HepG2 (cell line): Measurements from ENCODE around the gene KRT12.

Experiments used
- ELF4 ChIP-seq: sonication (generic); formaldehyde crosslinking; IDR thresholded peaks from 2 replicates; pipeline ENCODE4 v1.5.0; 2020; ENCODE audit warnings: missing genetic modification reagents, mild to moderate bottlenecking, moderate library complexity, borderline replicate concordance
- GABPB1 ChIP-seq: IDR thresholded peaks from 2 replicates; pipeline ENCODE4 v1.6.1; 2016; ENCODE audit warnings: mild to moderate bottlenecking, missing genetic modification reagents, moderate library complexity, missing compliant biosample characterization
- HNRNPH1 ChIP-seq: fragments of 200-400 bp; formaldehyde crosslinking; optimal IDR thresholded peaks from 2 replicates; pipeline ENCODE3; 2017; ENCODE audit warnings: mild to moderate bottlenecking, low read depth, low read length
- POLR2AphosphoS5 ChIP-seq: IDR thresholded peaks from 2 replicates; pipeline ENCODE4 v1.6.1; 2012; ENCODE audit warnings: low read depth, low read length
- TEAD2 ChIP-seq: sonication (generic); formaldehyde crosslinking; IDR thresholded peaks from 2 replicates; pipeline ENCODE4 v1.9.0; 2021; ENCODE audit warnings: missing genetic modification reagents
- ZKSCAN1 ChIP-seq: fragments of 150-350 bp; IDR thresholded peaks from 2 replicates; pipeline ENCODE4 v1.6.1; 2014; ENCODE audit warnings: low read length
- ZNF562 ChIP-seq: sonication (generic); formaldehyde crosslinking; IDR thresholded peaks from 2 replicates; pipeline ENCODE4 v1.8.0; 2022; ENCODE audit warnings: missing genetic modification reagents, borderline replicate concordance
- ZNF639 ChIP-seq: conservative IDR thresholded peaks from 2 replicates; pipeline ENCODE4 v1.6.1; 2018; ENCODE audit warnings: missing genetic modification reagents
- ZNF672 ChIP-seq: sonication (generic); formaldehyde crosslinking; IDR thresholded peaks from 2 replicates; pipeline ENCODE4 v1.8.1; 2022; ENCODE audit warnings: missing genetic modification reagents
- ZNF777 ChIP-seq: sonication (generic); formaldehyde crosslinking; IDR thresholded peaks from 2 replicates; pipeline ENCODE4 v1.4.0; 2020; ENCODE audit warnings: missing genetic modification reagents
- ZZZ3 ChIP-seq: sonication (generic); formaldehyde crosslinking; IDR thresholded peaks from 2 replicates; pipeline ENCODE4 v1.4.0; 2020; ENCODE audit warnings: missing genetic modification reagents, mild to moderate bottlenecking, borderline replicate concordance
- TF ChIP-seq, protein P1 (sequence below): IDR thresholded peaks from 2 replicates; pipeline ENCODE4 v1.6.1; 2012; ENCODE audit warnings: low read length, improper control_type of control experiment
- TF ChIP-seq, protein P2 (sequence below): sonication (generic); formaldehyde crosslinking; IDR thresholded peaks from 2 replicates; pipeline ENCODE4 v1.5.0; 2020; ENCODE audit warnings: mild to moderate bottlenecking, missing genetic modification reagents, moderate library complexity
- TF ChIP-seq, protein P3 (sequence below): sonication (generic); formaldehyde crosslinking; IDR thresholded peaks from 2 replicates; pipeline ENCODE4 v1.4.0; 2020; ENCODE audit warnings: missing genetic modification reagents

DNA sequence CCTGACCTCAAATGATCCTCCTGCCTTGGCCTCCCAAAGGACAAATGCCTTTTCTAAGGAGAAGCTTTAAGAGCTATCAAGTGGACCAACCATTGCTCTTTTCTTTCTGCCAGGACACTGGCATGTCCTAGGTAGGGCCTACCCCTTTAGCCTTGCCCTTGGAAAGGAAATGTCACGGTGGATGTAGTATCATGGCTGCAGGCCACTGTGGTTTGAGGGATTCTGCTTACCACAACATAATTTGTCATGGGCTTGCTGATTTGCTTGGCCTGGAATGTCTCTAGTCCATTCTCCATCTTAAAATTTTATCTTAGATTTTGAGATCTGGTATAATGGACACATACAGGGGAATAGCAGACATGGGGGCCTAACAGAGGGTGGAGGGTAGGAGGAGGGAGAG, 12.0 kb upstream of the KRT12 start:
- no peak for TF ChIP-seq ZZZ3 (CRISPR knock-in tag)
- TF ChIP-seq GABPB1 (CRISPR knock-in tag) = no peak
- TF ChIP-seq, protein P1, sequence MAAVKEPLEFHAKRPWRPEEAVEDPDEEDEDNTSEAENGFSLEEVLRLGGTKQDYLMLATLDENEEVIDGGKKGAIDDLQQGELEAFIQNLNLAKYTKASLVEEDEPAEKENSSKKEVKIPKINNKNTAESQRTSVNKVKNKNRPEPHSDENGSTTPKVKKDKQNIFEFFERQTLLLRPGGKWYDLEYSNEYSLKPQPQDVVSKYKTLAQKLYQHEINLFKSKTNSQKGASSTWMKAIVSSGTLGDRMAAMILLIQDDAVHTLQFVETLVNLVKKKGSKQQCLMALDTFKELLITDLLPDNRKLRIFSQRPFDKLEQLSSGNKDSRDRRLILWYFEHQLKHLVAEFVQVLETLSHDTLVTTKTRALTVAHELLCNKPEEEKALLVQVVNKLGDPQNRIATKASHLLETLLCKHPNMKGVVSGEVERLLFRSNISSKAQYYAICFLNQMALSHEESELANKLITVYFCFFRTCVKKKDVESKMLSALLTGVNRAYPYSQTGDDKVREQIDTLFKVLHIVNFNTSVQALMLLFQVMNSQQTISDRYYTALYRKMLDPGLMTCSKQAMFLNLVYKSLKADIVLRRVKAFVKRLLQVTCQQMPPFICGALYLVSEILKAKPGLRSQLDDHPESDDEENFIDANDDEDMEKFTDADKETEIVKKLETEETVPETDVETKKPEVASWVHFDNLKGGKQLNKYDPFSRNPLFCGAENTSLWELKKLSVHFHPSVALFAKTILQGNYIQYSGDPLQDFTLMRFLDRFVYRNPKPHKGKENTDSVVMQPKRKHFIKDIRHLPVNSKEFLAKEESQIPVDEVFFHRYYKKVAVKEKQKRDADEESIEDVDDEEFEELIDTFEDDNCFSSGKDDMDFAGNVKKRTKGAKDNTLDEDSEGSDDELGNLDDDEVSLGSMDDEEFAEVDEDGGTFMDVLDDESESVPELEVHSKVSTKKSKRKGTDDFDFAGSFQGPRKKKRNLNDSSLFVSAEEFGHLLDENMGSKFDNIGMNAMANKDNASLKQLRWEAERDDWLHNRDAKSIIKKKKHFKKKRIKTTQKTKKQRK = no peak
- no peak for TF ChIP-seq HNRNPH1
- TF ChIP-seq ZKSCAN1 = no peak
- TF ChIP-seq, protein P2, sequence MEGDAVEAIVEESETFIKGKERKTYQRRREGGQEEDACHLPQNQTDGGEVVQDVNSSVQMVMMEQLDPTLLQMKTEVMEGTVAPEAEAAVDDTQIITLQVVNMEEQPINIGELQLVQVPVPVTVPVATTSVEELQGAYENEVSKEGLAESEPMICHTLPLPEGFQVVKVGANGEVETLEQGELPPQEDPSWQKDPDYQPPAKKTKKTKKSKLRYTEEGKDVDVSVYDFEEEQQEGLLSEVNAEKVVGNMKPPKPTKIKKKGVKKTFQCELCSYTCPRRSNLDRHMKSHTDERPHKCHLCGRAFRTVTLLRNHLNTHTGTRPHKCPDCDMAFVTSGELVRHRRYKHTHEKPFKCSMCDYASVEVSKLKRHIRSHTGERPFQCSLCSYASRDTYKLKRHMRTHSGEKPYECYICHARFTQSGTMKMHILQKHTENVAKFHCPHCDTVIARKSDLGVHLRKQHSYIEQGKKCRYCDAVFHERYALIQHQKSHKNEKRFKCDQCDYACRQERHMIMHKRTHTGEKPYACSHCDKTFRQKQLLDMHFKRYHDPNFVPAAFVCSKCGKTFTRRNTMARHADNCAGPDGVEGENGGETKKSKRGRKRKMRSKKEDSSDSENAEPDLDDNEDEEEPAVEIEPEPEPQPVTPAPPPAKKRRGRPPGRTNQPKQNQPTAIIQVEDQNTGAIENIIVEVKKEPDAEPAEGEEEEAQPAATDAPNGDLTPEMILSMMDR (CRISPR knock-in tag) = no peak
- TF ChIP-seq ZNF672 = no peak
- no peak for TF ChIP-seq ZNF639
- TF ChIP-seq ZNF777 (CRISPR knock-in tag) = no peak
- no peak for TF ChIP-seq ZNF562 (CRISPR knock-in tag)
- TF ChIP-seq POLR2AphosphoS5 = no peak
- TF ChIP-seq, protein P3, sequence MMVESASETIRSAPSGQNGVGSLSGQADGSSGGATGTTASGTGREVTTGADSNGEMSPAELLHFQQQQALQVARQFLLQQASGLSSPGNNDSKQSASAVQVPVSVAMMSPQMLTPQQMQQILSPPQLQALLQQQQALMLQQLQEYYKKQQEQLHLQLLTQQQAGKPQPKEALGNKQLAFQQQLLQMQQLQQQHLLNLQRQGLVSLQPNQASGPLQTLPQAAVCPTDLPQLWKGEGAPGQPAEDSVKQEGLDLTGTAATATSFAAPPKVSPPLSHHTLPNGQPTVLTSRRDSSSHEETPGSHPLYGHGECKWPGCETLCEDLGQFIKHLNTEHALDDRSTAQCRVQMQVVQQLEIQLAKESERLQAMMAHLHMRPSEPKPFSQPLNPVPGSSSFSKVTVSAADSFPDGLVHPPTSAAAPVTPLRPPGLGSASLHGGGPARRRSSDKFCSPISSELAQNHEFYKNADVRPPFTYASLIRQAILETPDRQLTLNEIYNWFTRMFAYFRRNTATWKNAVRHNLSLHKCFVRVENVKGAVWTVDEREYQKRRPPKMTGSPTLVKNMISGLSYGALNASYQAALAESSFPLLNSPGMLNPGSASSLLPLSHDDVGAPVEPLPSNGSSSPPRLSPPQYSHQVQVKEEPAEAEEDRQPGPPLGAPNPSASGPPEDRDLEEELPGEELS (CRISPR knock-in tag) = no peak
- no peak for TF ChIP-seq ELF4 (CRISPR knock-in tag)
- TF ChIP-seq TEAD2 (CRISPR knock-in tag) = no peak
